LNCAP (cell line): ENCODE results near the gene NPFFR2.

Experiments used
- CTCF ChIP-seq: fragments of 450-650 bp; IDR thresholded peaks from 2 replicates; pipeline ENCODE4 v1.5.1; 2017; ENCODE audit warnings: mild to moderate bottlenecking

Gene NPFFR2

DNA sequence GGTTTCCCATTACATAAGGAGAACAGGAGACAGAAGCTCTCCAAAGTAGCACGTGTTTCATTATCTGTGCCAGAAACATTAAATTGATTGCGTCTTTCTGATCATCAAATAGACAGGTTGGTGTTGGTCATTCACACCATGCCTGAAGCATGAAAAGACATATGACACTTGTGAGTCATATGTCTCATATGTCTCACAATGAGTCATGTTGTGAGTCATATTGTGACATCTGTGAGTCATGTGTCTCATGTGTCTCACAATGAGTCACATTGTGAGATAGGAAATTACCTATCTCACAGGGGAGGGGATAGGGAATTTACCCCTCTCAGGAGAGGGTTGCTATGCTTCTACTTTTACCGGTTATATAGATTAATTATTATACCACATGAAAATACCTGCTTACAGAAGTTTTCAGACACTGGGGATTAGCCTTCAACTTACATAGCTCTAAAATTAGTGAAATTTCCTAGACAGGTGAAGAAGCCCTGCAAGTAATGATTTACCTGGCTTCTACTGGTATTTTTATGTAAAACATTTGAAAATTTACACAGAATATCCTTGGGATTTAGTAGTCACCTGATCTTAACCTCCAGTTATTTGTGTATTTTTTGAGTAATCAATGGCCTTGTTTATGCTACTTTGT, 80.8 kb downstream of the NPFFR2 start:
- TF ChIP-seq CTCF: no peak

DNA sequence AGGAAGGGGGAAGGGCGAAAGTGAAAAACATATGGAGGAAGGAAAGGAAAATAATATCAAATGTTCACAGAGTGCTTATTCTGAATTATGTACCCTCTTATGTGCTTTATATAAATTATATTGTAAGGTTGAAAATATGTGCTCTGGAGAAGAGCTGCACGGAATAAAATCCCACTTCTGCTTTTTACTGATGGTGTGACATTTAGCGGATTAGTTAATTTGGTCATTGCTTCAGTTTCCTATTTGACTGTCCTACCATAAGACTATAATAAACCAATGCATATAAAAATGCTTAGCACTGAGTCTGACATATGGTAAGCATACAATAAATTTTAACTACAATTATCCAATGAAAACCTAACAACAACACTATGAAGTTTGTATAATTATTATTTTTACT, 86.2 kb downstream of the NPFFR2 start:
- TF ChIP-seq CTCF: no peak

- TF ChIP-seq CTCF: no peak
Measured at GRCh38 chr4:72119946-72120345, 88.1 kb downstream of the NPFFR2 start.

DNA sequence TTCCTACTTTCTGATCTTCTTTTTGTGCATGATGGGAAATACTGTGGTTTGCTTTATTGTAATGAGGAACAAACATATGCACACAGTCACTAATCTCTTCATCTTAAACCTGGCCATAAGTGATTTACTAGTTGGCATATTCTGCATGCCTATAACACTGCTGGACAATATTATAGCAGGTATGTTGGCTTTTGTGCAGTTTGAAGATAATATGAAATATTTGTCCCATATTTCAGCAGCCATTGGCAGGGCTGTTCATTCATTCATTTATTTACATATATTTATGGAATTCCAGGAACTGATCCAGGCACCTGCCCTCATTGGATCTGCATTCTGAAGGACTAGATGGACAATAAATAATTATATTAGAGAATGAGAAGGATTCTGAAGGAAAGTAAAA, 96.9 kb downstream of the NPFFR2 start:
- TF ChIP-seq CTCF: no peak

- no peak for TF ChIP-seq CTCF
Measured at GRCh38 chr4:72136429-72136828, 104.6 kb downstream of the NPFFR2 start.

DNA sequence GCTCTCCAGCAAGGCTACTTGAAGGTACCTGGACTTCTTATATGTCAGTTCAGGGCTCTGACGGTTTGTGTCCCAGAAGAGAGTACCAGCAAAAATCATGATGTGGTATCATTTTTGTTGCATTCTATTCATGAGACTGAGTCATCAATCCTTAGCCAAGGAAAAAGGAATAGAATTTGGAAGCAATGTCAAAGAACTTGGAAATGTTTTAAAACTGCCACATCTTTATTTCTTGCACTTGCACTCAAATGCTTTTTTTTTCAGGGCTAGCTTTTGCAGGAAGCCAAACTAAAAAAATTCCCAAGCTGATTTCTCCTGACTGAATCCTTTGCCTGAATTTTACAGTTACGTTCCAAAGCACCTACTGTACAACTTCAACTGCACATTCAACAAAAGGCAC, 112.4 kb downstream of the NPFFR2 start:
- no peak for TF ChIP-seq CTCF

GRCh38 chr4:72152731-72153130, 120.9 kb downstream of the NPFFR2 start:
- TF ChIP-seq CTCF: no peak

- TF ChIP-seq CTCF: no peak
Measured at GRCh38 chr4:72169861-72170260, 138.1 kb downstream of the NPFFR2 start.
